ENCODE measurements around the gene KAZN.

- no peak for TF ChIP-seq CTCF (IDR thresholded peaks at IDR 0.05)
- no peak for TF ChIP-seq POLR2A (IDR thresholded peaks at IDR 0.05)
Measured at GRCh38 chr1:14795589-14795988, 197.1 kb downstream of the KAZN start.

All from testis (tissue), 2 donors.